ENCODE results near the gene ADCY2.

GRCh38 chr5:7395432-7395946 lies 449 bp upstream of the ADCY2 start:
- TF ChIP-seq, protein P1, sequence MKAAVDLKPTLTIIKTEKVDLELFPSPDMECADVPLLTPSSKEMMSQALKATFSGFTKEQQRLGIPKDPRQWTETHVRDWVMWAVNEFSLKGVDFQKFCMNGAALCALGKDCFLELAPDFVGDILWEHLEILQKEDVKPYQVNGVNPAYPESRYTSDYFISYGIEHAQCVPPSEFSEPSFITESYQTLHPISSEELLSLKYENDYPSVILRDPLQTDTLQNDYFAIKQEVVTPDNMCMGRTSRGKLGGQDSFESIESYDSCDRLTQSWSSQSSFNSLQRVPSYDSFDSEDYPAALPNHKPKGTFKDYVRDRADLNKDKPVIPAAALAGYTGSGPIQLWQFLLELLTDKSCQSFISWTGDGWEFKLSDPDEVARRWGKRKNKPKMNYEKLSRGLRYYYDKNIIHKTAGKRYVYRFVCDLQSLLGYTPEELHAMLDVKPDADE (IDR thresholded peaks at IDR 0.05): no peak
- no peak; the same call in 1 of the 2 replicates for TF ChIP-seq POLR2AphosphoS5 (IDR thresholded peaks at IDR 0.05; ENCODE audit: low read depth)
- TF ChIP-seq, protein P2, sequence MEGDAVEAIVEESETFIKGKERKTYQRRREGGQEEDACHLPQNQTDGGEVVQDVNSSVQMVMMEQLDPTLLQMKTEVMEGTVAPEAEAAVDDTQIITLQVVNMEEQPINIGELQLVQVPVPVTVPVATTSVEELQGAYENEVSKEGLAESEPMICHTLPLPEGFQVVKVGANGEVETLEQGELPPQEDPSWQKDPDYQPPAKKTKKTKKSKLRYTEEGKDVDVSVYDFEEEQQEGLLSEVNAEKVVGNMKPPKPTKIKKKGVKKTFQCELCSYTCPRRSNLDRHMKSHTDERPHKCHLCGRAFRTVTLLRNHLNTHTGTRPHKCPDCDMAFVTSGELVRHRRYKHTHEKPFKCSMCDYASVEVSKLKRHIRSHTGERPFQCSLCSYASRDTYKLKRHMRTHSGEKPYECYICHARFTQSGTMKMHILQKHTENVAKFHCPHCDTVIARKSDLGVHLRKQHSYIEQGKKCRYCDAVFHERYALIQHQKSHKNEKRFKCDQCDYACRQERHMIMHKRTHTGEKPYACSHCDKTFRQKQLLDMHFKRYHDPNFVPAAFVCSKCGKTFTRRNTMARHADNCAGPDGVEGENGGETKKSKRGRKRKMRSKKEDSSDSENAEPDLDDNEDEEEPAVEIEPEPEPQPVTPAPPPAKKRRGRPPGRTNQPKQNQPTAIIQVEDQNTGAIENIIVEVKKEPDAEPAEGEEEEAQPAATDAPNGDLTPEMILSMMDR (conservative IDR thresholded peaks at IDR 0.05; ENCODE audit: low read depth in 2 of 2): no peak
- TF ChIP-seq, protein P3, sequence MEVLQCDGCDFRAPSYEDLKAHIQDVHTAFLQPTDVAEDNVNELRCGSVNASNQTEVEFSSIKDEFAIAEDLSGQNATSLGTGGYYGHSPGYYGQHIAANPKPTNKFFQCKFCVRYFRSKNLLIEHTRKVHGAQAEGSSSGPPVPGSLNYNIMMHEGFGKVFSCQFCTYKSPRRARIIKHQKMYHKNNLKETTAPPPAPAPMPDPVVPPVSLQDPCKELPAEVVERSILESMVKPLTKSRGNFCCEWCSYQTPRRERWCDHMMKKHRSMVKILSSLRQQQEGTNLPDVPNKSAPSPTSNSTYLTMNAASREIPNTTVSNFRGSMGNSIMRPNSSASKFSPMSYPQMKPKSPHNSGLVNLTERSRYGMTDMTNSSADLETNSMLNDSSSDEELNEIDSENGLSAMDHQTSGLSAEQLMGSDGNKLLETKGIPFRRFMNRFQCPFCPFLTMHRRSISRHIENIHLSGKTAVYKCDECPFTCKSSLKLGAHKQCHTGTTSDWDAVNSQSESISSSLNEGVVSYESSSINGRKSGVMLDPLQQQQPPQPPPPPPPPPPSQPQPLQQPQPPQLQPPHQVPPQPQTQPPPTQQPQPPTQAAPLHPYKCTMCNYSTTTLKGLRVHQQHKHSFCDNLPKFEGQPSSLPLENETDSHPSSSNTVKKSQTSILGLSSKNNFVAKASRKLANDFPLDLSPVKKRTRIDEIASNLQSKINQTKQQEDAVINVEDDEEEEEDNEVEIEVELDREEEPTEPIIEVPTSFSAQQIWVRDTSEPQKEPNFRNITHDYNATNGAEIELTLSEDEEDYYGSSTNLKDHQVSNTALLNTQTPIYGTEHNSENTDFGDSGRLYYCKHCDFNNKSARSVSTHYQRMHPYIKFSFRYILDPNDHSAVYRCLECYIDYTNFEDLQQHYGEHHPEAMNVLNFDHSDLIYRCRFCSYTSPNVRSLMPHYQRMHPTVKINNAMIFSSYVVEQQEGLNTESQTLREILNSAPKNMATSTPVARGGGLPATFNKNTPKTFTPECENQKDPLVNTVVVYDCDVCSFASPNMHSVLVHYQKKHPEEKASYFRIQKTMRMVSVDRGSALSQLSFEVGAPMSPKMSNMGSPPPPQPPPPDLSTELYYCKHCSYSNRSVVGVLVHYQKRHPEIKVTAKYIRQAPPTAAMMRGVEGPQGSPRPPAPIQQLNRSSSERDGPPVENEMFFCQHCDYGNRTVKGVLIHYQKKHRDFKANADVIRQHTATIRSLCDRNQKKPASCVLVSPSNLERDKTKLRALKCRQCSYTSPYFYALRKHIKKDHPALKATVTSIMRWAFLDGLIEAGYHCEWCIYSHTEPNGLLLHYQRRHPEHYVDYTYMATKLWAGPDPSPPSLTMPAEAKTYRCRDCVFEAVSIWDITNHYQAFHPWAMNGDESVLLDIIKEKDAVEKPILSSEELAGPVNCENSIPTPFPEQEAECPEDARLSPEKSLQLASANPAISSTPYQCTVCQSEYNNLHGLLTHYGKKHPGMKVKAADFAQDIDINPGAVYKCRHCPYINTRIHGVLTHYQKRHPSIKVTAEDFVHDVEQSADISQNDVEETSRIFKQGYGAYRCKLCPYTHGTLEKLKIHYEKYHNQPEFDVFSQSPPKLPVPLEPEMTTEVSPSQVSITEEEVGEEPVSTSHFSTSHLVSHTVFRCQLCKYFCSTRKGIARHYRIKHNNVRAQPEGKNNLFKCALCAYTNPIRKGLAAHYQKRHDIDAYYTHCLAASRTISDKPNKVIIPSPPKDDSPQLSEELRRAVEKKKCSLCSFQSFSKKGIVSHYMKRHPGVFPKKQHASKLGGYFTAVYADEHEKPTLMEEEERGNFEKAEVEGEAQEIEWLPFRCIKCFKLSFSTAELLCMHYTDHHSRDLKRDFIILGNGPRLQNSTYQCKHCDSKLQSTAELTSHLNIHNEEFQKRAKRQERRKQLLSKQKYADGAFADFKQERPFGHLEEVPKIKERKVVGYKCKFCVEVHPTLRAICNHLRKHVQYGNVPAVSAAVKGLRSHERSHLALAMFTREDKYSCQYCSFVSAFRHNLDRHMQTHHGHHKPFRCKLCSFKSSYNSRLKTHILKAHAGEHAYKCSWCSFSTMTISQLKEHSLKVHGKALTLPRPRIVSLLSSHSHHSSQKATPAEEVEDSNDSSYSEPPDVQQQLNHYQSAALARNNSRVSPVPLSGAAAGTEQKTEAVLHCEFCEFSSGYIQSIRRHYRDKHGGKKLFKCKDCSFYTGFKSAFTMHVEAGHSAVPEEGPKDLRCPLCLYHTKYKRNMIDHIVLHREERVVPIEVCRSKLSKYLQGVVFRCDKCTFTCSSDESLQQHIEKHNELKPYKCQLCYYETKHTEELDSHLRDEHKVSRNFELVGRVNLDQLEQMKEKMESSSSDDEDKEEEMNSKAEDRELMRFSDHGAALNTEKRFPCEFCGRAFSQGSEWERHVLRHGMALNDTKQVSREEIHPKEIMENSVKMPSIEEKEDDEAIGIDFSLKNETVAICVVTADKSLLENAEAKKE (CRISPR knock-in tag; IDR thresholded peaks at IDR 0.05): no peak
- no peak for TF ChIP-seq EZH2phosphoT487 (IDR thresholded peaks at IDR 0.05; ENCODE audit: unreplicated experiment)
- no peak for TF ChIP-seq CREB1 (CRISPR knock-in tag; IDR thresholded peaks at IDR 0.05; ENCODE audit: low read depth)
- TF ChIP-seq EZH2 (IDR thresholded peaks at IDR 0.05; ENCODE audit: low read depth, unreplicated experiment): no peak
- TF ChIP-seq, protein P4, sequence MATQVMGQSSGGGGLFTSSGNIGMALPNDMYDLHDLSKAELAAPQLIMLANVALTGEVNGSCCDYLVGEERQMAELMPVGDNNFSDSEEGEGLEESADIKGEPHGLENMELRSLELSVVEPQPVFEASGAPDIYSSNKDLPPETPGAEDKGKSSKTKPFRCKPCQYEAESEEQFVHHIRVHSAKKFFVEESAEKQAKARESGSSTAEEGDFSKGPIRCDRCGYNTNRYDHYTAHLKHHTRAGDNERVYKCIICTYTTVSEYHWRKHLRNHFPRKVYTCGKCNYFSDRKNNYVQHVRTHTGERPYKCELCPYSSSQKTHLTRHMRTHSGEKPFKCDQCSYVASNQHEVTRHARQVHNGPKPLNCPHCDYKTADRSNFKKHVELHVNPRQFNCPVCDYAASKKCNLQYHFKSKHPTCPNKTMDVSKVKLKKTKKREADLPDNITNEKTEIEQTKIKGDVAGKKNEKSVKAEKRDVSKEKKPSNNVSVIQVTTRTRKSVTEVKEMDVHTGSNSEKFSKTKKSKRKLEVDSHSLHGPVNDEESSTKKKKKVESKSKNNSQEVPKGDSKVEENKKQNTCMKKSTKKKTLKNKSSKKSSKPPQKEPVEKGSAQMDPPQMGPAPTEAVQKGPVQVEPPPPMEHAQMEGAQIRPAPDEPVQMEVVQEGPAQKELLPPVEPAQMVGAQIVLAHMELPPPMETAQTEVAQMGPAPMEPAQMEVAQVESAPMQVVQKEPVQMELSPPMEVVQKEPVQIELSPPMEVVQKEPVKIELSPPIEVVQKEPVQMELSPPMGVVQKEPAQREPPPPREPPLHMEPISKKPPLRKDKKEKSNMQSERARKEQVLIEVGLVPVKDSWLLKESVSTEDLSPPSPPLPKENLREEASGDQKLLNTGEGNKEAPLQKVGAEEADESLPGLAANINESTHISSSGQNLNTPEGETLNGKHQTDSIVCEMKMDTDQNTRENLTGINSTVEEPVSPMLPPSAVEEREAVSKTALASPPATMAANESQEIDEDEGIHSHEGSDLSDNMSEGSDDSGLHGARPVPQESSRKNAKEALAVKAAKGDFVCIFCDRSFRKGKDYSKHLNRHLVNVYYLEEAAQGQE (IDR thresholded peaks at IDR 0.05; ENCODE audit: unreplicated experiment): no peak
- TF ChIP-seq STAT1 (IDR thresholded peaks at IDR 0.05; ENCODE audit: unreplicated experiment): no peak
- no peak for TF ChIP-seq JUNB (IDR thresholded peaks at IDR 0.05; ENCODE audit: unreplicated experiment)

Measured in GM23338 (cell line).